ENCODE measurements around the gene HCFC1R1.

- no peak for TF ChIP-seq POLR2A (IDR thresholded peaks at IDR 0.05)
- TF ChIP-seq CTCF (IDR thresholded peaks at IDR 0.05) = no peak
- no peak for TF ChIP-seq POLR2AphosphoS5 (IDR thresholded peaks at IDR 0.05)
- TF ChIP-seq EP300 (IDR thresholded peaks at IDR 0.05) = no peak
Measured at GRCh38 chr16:3013998-3014690, 9.6 kb downstream of the HCFC1R1 start.

Measured in sigmoid colon (tissue), 4 donors.